GM12874 (cell line): ENCODE data around the gene ZNF410.

Source experiments
- CTCF ChIP-seq: IDR thresholded peaks from 2 replicates; pipeline ENCODE4 v1.5.1; 2011; ENCODE audit warnings: low read depth, mild to moderate bottlenecking, control low read depth, low read length, moderate library complexity; ENCODE audit not compliant: insufficient read depth

Gene ZNF410

GRCh38 chr14:73949752-73950734, 63.4 kb downstream of the ZNF410 start, which contains the start of the genes COQ6 and FAM161B:
Gene COQ6 (plus strand): TSS chr14:73950302. CDS start chr14:73950333, 31 bp downstream.
Gene FAM161B (minus strand): TSS chr14:73950094. CDS start chr14:73950026, 68 bp downstream.
- 0 out of 2 replicates have a peak, but pooled peaks have one; percentile 18 for TF ChIP-seq CTCF

GRCh38 chr14:73953731-73954130, 67.1 kb downstream of the ZNF410 start:
- TF ChIP-seq CTCF = no peak

GRCh38 chr14:73955674-73956073, 69.0 kb downstream of the ZNF410 start:
- no peak for TF ChIP-seq CTCF

GRCh38 chr14:73958591-73958990, 71.9 kb downstream of the ZNF410 start:
- no peak for TF ChIP-seq CTCF

- TF ChIP-seq CTCF = no peak
These were observed 74.5 kb downstream of the ZNF410 start for GRCh38 chr14:73961192-73961591.

GRCh38 chr14:73965216-73965615, 78.6 kb downstream of the ZNF410 start:
- TF ChIP-seq CTCF = no peak

GRCh38 chr14:73968885-73969284, 82.2 kb downstream of the ZNF410 start:
- TF ChIP-seq CTCF = no peak
